ENCODE data around the gene PTPN14. TPM values are rescaled to one million over a fixed set of nuclear protein-coding genes. Genes with fewer than 3 reads are reported as not detected.

Gene PTPN14
- total RNA-seq, 1 experiment from 2014 or later: 37.5 TPM

GRCh38 chr1:214590696-214591095 lies 39.3 kb upstream of the PTPN14 start:
- H3K9me2 ChIP-seq (ENCODE audit: insufficient read depth): no peaks in the 10 kb centered on the region
- TF ChIP-seq ELF1 (IDR thresholded peaks at IDR 0.05; ENCODE audit: borderline replicate concordance, low read depth) (no peak), RAD21 (IDR thresholded peaks at IDR 0.05; ENCODE audit: low read depth) (peak; percentile 39)
- TF ChIP-seq, protein P1, sequence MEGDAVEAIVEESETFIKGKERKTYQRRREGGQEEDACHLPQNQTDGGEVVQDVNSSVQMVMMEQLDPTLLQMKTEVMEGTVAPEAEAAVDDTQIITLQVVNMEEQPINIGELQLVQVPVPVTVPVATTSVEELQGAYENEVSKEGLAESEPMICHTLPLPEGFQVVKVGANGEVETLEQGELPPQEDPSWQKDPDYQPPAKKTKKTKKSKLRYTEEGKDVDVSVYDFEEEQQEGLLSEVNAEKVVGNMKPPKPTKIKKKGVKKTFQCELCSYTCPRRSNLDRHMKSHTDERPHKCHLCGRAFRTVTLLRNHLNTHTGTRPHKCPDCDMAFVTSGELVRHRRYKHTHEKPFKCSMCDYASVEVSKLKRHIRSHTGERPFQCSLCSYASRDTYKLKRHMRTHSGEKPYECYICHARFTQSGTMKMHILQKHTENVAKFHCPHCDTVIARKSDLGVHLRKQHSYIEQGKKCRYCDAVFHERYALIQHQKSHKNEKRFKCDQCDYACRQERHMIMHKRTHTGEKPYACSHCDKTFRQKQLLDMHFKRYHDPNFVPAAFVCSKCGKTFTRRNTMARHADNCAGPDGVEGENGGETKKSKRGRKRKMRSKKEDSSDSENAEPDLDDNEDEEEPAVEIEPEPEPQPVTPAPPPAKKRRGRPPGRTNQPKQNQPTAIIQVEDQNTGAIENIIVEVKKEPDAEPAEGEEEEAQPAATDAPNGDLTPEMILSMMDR (IDR thresholded peaks at IDR 0.05 in 2 of 3, conservative IDR thresholded peaks at IDR 0.05 in 1 of 3; ENCODE audit: borderline replicate concordance in 1 of 3, insufficient read depth in 1 of 3, low read depth in 2 of 3, low read length in 2 of 3): peak; percentile 14 to 39 (median 16); a peak in 3 of 6 replicates
- H3K4me2 ChIP-seq (ENCODE audit: low read length): no peak overlapping the region
- ATAC-seq (no peak), DNase-seq (ENCODE audit: low read depth, low spot score) (no peak)
- no peak overlapping the region for H3K9ac ChIP-seq (ENCODE audit: low read length)
- ChIA-PET RAD21 (ENCODE audit: low non-redundant PET in 1 of 2, low total read pairs in 2 of 2, uncharacterized antibody in 2 of 2, unreplicated experiment in 2 of 2) (no interaction called here), POLR2A (no interaction called here), CTCF (interaction anchor here (1.1 to 1.2 kb wide), 2 partner anchors 258 to 936 kb away, joined by 3 to 5 read pairs; no protein-coding TSS in a partner anchor)
- no TSS peak for BruUV-seq (replicated peaks)
- intact Hi-C loops (cut with micrococcal nuclease): no loop called here
- no peak overlapping the region for H2AFZ ChIP-seq (ENCODE audit: low read depth, low read length, poor library complexity, severe bottlenecking)
- no peak overlapping the region for H3K4me3 ChIP-seq (replicated peaks in 1 of 2; ENCODE audit: low read depth in 1 of 2, low read length in 2 of 2)
- no peaks in the 10 kb centered on the region for H3K79me2 ChIP-seq (ENCODE audit: insufficient read depth, low read length)
- no peaks in the 10 kb centered on the region for H3K9me3 ChIP-seq (ENCODE audit: control insufficient read depth in 1 of 2, insufficient read depth in 1 of 2, low read depth in 1 of 2, low read length in 2 of 2)
- no peaks in the 10 kb centered on the region for H3K4me1 ChIP-seq (ENCODE audit: control insufficient read depth in 1 of 2, insufficient read depth in 2 of 2, low read length in 2 of 2)
- H4K20me1 ChIP-seq (ENCODE audit: insufficient read depth): no peaks in the 10 kb centered on the region
- H3K36me3 ChIP-seq (ENCODE audit: control insufficient read depth in 1 of 2, insufficient read depth in 2 of 2, low read length in 2 of 2): no peaks in the 10 kb centered on the region
- no peaks in the 10 kb centered on the region for H3K27me3 ChIP-seq (ENCODE audit: insufficient read depth, low read length)
- H3K27ac ChIP-seq (ENCODE audit: low read depth, low read length): no peak overlapping the region

DNA sequence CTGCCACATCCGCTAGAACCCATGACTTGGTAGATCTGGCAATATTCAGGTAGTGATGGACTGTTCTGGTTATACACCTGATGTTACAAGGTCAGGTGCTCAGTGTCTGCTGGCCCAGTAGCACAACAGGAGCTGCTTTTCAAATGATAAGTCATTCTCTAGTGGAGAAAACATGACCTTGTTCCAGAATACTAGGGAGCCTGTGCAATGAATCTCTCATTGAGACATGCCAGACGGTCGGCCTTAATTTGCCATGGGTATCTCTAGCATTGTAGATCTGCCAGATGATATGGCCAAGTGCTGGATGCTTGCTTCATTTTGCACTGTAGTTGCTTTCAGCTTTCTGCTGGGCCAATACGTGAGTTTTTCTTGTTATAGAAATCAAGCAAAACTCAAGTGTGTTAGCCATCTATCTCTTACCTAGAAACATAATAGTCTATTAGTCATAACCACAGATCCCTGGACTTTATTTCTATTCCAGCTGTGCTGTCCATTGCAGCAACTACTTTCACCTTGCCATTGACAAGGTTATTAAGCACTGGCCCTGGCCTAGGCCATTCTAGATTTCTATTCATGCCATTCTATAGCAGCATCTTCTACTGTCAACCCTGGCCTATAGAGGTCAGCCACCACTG lies 37.7 kb upstream of the PTPN14 start:
- H3K27me3 ChIP-seq (ENCODE audit: insufficient read depth, low read length): no peaks in the 10 kb centered on the region
- H3K4me2 ChIP-seq (ENCODE audit: low read length): no peak overlapping the region
- no peak overlapping the region for H3K4me3 ChIP-seq (replicated peaks in 1 of 2; ENCODE audit: low read depth in 1 of 2, low read length in 2 of 2)
- H3K27ac ChIP-seq (ENCODE audit: low read depth, low read length): no peak overlapping the region
- ATAC-seq (no peak), DNase-seq (ENCODE audit: low read depth, low spot score) (no peak)
- no peaks in the 10 kb centered on the region for H3K9me2 ChIP-seq (ENCODE audit: insufficient read depth)
- intact Hi-C loops (cut with micrococcal nuclease): no loop called here
- H3K36me3 ChIP-seq (ENCODE audit: control insufficient read depth in 1 of 2, insufficient read depth in 2 of 2, low read length in 2 of 2): no peaks in the 10 kb centered on the region
- no peak overlapping the region for H2AFZ ChIP-seq (ENCODE audit: low read depth, low read length, poor library complexity, severe bottlenecking)
- H3K9ac ChIP-seq (ENCODE audit: low read length): no peak overlapping the region
- no peaks in the 10 kb centered on the region for H3K79me2 ChIP-seq (ENCODE audit: insufficient read depth, low read length)
- no TSS peak for BruUV-seq (replicated peaks)
- H3K9me3 ChIP-seq (ENCODE audit: control insufficient read depth in 1 of 2, insufficient read depth in 1 of 2, low read depth in 1 of 2, low read length in 2 of 2): no peaks in the 10 kb centered on the region
- POLR2A ChIA-PET: no interaction called here
- RAD21 ChIA-PET (ENCODE audit: low non-redundant PET in 1 of 2, low total read pairs in 2 of 2, uncharacterized antibody in 2 of 2, unreplicated experiment in 2 of 2): interaction anchor here in 1 of 2 experiments (0.7 kb wide), 1 partner anchor 73 kb away, joined by 3 read pairs; no protein-coding TSS in a partner anchor
- H3K4me1 ChIP-seq (ENCODE audit: control insufficient read depth in 1 of 2, insufficient read depth in 2 of 2, low read length in 2 of 2): 0 out of 4 replicates have a peak, but pooled peaks cover 0 to 5% of the 10 kb centered on the region in 2 experiments
- CTCF ChIA-PET: interaction anchor here (8.7 kb wide), 1 partner anchor 257 kb away, joined by 130 read pairs; no protein-coding TSS in a partner anchor
- no peaks in the 10 kb centered on the region for H4K20me1 ChIP-seq (ENCODE audit: insufficient read depth)
- TF ChIP-seq REST (IDR thresholded peaks at IDR 0.05; ENCODE audit: low read depth) (no peak), SP1 (IDR thresholded peaks at IDR 0.05; ENCODE audit: low read depth) (no peak), ZBTB33 (IDR thresholded peaks at IDR 0.05; ENCODE audit: extremely low read depth, insufficient replicate concordance, low read length) (no peak), POLR2A (IDR thresholded peaks at IDR 0.05; ENCODE audit: borderline replicate concordance, extremely low read depth, insufficient read depth, insufficient read length) (no peak), CBX3 (IDR thresholded peaks at IDR 0.05; ENCODE audit: low read depth) (no peak), ZFX (IDR thresholded peaks at IDR 0.05) (no peak), EZH2phosphoT487 (IDR thresholded peaks at IDR 0.05; ENCODE audit: borderline replicate concordance) (no peak), RAD21 (IDR thresholded peaks at IDR 0.05; ENCODE audit: low read depth) (no peak), SRF (IDR thresholded peaks at IDR 0.05; ENCODE audit: low read depth) (no peak), POLR2AphosphoS5 (IDR thresholded peaks at IDR 0.05; ENCODE audit: low read depth, low read length) (no peak)
